Endothelial cell of umbilical vein (primary cell): Measurements from ENCODE around the gene KCNH6. TPM values are rescaled to one million over a fixed set of nuclear protein-coding genes. Genes with fewer than 3 reads are reported as not detected.

Experiments used
- BruUV-seq: library from RNA; stranded (reverse); fragments of 400-500 nt; replicated peaks from 2 replicates; lab custom pipeline; 2021; lab: Mats Ljungman, UMichigan
- CTCF ChIA-PET: fragments of 300-600, 350-600 bp; sonication (Branson Sonifier 250); formaldehyde crosslinking; loops from one replicate; lab custom pipeline; 2021; ENCODE audit warnings: antibody characterized with exemption, inconsistent platforms; lab: Charles Lee
- POLR2A ChIA-PET: fragments of 300-600, 350-600 bp; sonication (Branson Sonifier 250); formaldehyde crosslinking; loops from one replicate; lab custom pipeline; 2021; ENCODE audit warnings: antibody characterized with exemption, inconsistent platforms; lab: Charles Lee
- DNase-seq: peaks from one replicate; pipeline ENCODE4 v3.0.0-alpha.2; 2011; ENCODE audit warnings: low read depth, low spot score
- FAIRE-seq: peaks from 2 replicates; lab custom pipeline; 2011; peaks lifted over from hg19 to GRCh38; lab: Jason Lieb, UNC
- H2AFZ ChIP-seq: 2 replicates; pipeline ENCODE4 v1.6.0; 2012; ENCODE audit warnings: low read depth, low read length, control low read depth, inconsistent platforms
- H3K27ac ChIP-seq: 2 replicates; pipeline ENCODE4 v1.5.1; 2011; ENCODE audit warnings: low read depth, mild to moderate bottlenecking, control low read depth, low read length, moderate library complexity; ENCODE audit not compliant: insufficient read depth
- H3K27me3 ChIP-seq, 2 experiments: 2 replicates each; pipeline versions ENCODE4 v1.6.0 to v1.6.1; 2011; ENCODE audit warnings: low read length in 2 of 2, mixed read lengths in 1 of 2; ENCODE audit not compliant: control insufficient read depth in 2 of 2, insufficient read depth in 2 of 2
- H3K36me3 ChIP-seq, 2 experiments: 2 replicates in 1 of 2; 3 replicates in 1 of 2; pipeline ENCODE4 v1.5.1; 2011; ENCODE audit warnings: low read length in 2 of 2, mild to moderate bottlenecking in 1 of 2, moderate library complexity in 1 of 2; ENCODE audit not compliant: control insufficient read depth in 2 of 2, insufficient read depth in 2 of 2; ENCODE audit errors: extremely low read depth in 1 of 2
- H3K4me1 ChIP-seq: 3 replicates; pipeline ENCODE4 v1.5.1; 2011; ENCODE audit warnings: mild to moderate bottlenecking, low read length; ENCODE audit not compliant: control insufficient read depth, insufficient read depth; ENCODE audit errors: extremely low read depth
- H3K4me2 ChIP-seq: 2 replicates; pipeline ENCODE4 v1.6.1; 2011; ENCODE audit warnings: low read length, control low read depth, mixed read lengths; ENCODE audit not compliant: insufficient read depth
- H3K4me3 ChIP-seq, 3 experiments: fragments of 200-600 bp in 1 of 3; sonication (generic), shearing (Covaris generic) in 1 of 3; replicated peaks in 1 of 3; 2 replicates each; pipeline ENCODE4 v1.5.1; 2011 to 2016; ENCODE audit warnings: control low read depth in 3 of 3, low read length in 3 of 3, mild to moderate bottlenecking in 2 of 3, inconsistent platforms in 1 of 3, low read depth in 1 of 3, moderate library complexity in 1 of 3; ENCODE audit not compliant: insufficient read depth in 1 of 3
- H3K79me2 ChIP-seq: 2 replicates; pipeline ENCODE4 v1.6.0; 2012; ENCODE audit warnings: low read length, inconsistent platforms; ENCODE audit not compliant: control insufficient read depth, insufficient read depth
- H3K9ac ChIP-seq: replicated peaks from 2 replicates; pipeline ENCODE3; 2011; ENCODE audit warnings: low read length, control low read depth; ENCODE audit not compliant: insufficient read depth; ENCODE audit errors: extremely low read depth
- H3K9me1 ChIP-seq: replicated peaks from 3 replicates; pipeline ENCODE4 v1.6.0; 2011; ENCODE audit warnings: mild to moderate bottlenecking, low read length; ENCODE audit not compliant: control insufficient read depth, insufficient read depth; ENCODE audit errors: extremely low read depth
- H3K9me3 ChIP-seq: replicated peaks from 2 replicates; pipeline ENCODE4 v1.5.1; 2012; ENCODE audit warnings: low read length, inconsistent platforms; ENCODE audit not compliant: control insufficient read depth, insufficient read depth
- H4K20me1 ChIP-seq: replicated peaks from 2 replicates; pipeline ENCODE3; 2011; ENCODE audit warnings: mild to moderate bottlenecking, low read length; ENCODE audit not compliant: control insufficient read depth, insufficient read depth; ENCODE audit errors: extremely low read depth
- CTCF ChIP-seq, 2 donors: IDR thresholded peaks; 1 replicate in 1 of 2; 2 replicates in 1 of 2; pipeline ENCODE4 v1.5.1; 2011; ENCODE audit warnings: low read length in 2 of 2, mild to moderate bottlenecking in 2 of 2, moderate library complexity in 2 of 2, control low read depth in 1 of 2, inconsistent platforms in 1 of 2, low read depth in 1 of 2; ENCODE audit not compliant: insufficient read depth in 1 of 2; ENCODE audit errors: extremely low read depth in 1 of 2
- GATA2 ChIP-seq: IDR thresholded peaks from 2 replicates; pipeline ENCODE4 v1.7.0; 2011; ENCODE audit warnings: low read depth, mild to moderate bottlenecking, moderate library complexity, mixed read lengths, low read length; ENCODE audit not compliant: insufficient read length, insufficient read depth
- MYC ChIP-seq: IDR thresholded peaks from one replicate; pipeline ENCODE4 v1.6.1; 2011; ENCODE audit warnings: mild to moderate bottlenecking, low read depth, low read length
- dilution Hi-C: fragments of 300-500 bp; cut with MboI; formaldehyde crosslinking; loops from one replicate; pipeline ENCODE4 v1.15.0; 2019; ENCODE audit warnings: low sequenced_read_pairs; ENCODE audit not compliant: extremely low pct_ligation_motif_present
- intact Hi-C: fragments of 100-400 bp; cut with micrococcal nuclease; formaldehyde crosslinking; loops from one replicate; pipeline ENCODE4 v1.10.0; 2022
- polyA plus RNA-seq, 4 experiments: library from polyadenylated mRNA; depleted of rRNA in 3 of 4; stranded (reverse) in 3 of 4; unstranded in 1 of 4; fragments of >200 nt; gene quantifications; 2 replicates each; pipeline versions ENCODE4 v1.2.1 to v1.2.3, GENCODE V29; 2011 to 2012; ENCODE audit warnings: missing spikeins in 1 of 4
- total RNA-seq: library from RNA; stranded (reverse); gene quantifications from 2 replicates; pipeline ENCODE4 v1.2.3, GENCODE V29; 2021

Gene KCNH6
- total and polyA plus RNA-seq, 2 donors (not counting 3 experiments of a cell fraction or from before 2014, with no cell fraction given) = 0.07 TPM; not detected in 1

- no peaks in the 10 kb centered on the region for H3K9me1 ChIP-seq
- FAIRE-seq (peak; percentile 68), DNase-seq (peak; percentile 59)
- no peaks in the 10 kb centered on the region for H3K36me3 ChIP-seq
- peak overlapping the region; percentile 35 for H2AFZ ChIP-seq
- peaks cover 54% of the 10 kb centered on the region for H3K79me2 ChIP-seq
- H3K27me3 ChIP-seq = no peaks in the 10 kb centered on the region
- TF ChIP-seq MYC = no peak
- TF ChIP-seq CTCF (IDR thresholded peaks at IDR 0.05; ENCODE audit: extremely low read depth in 1 of 2, insufficient read depth in 1 of 2, low read depth in 1 of 2, low read length in 2 of 2) = no peak
- TF ChIP-seq GATA2 = peak; percentile 67
- dilution Hi-C loops = no loop called here
- intact Hi-C loops = loop anchor here (1.0 to 5.0 kb wide), 4 partner anchors 71 to 126 kb away; partner anchors contain the start of genes CYB561 and MAP3K3
- H3K4me3 ChIP-seq = peak overlapping the region; percentile 42 to 77 (median 64)
- peak overlapping the region; percentile 97 for H3K4me2 ChIP-seq
- peak overlapping the region; percentile 32 for H3K9ac ChIP-seq
- H3K27ac ChIP-seq = peak overlapping the region; percentile 30
- POLR2A ChIA-PET = interaction anchor here (0.6 kb wide), 1 partner anchor 1649 kb away, joined by 5 read pairs; no protein-coding TSS in a partner anchor
- BruUV-seq = TSS peak; percentile 57
- CTCF ChIA-PET = interaction anchor here (0.7 to 2.6 kb wide), 8 partner anchors 8 to 123 kb away, joined by 3 to 12 read pairs (median 6); partner anchors contain the start of gene MAP3K3
- no peaks in the 10 kb centered on the region for H3K9me3 ChIP-seq
- H3K4me1 ChIP-seq = peaks cover 14% of the 10 kb centered on the region
- peaks cover 18% of the 10 kb centered on the region for H4K20me1 ChIP-seq
Observed at GRCh38 chr17:63550817-63551639, 27.9 kb downstream of the KCNH6 start.
